ENCODE measurements around the gene CEP104.

Gene CEP104

DNA sequence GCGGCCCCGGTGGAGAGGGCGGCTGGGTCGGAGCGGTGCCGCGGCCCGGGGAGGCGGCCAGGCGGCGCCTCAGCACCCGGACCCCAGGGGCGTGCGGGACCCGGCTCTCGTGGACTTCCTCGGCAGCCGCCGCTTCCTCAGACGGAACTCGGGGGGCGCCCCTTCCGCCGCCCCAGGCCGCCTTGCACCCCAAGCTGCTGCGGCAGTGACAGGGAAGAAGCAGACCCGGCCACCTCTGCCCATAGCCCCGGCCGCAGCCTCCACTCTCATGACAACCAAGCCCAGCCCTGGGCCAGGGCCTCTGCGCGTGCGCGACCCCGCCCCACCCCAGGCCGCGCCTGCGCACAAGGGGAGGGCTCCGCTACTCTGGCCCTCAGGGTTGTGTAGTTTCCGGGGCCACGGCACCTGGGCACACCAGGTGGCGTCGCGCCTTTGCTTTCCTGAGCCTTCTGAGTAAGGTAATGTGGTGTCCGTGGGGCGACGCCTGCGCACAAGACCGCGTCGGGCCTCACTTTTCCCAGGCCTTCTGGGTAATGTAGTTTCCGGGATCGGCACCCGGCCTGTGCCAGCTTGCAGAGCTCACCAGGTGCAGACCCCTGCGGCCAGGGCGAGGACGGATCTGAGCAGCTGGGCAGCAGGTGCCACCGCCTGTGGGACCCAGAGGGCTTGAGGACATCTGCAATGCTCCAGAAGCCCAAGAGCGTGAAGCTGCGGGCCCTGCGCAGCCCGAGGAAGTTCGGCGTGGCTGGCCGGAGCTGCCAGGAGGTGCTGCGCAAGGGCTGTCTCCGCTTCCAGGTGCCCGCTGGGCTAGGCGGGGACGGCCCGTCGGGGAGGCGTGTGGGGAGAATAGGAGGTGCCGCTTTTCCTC is at the start of gene CEP104, which contains the start of gene DFFB:
Gene CEP104 (minus strand): TSS at position 289 of the 868 bp plus-strand sequence. CDS start 4,804 bp downstream, outside the sequence.
Gene DFFB (plus strand): TSS at position 554 of the 868 bp plus-strand sequence. CDS start 128 bp downstream, at position 682.
- peak; percentile 82 to 93 for DNase-seq

DNA sequence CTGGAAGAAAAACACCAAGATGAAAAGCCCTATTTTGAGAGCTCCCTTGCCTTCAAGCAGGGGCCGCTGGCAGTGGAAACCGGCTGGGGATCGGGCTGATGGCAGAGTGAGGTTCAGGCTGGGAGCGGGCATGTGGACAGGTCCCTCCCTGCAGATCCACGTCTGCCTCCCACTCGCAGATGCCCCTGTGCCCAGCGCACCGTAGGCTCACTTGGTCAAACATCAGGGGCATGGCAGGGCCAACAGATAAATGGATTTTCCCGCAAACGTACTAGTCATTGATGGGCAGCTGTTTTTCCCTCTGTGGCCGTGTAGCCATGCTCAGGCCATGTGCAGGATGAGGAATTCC is 49.6 kb upstream of the CEP104 start:
- no peak for DNase-seq

DNA sequence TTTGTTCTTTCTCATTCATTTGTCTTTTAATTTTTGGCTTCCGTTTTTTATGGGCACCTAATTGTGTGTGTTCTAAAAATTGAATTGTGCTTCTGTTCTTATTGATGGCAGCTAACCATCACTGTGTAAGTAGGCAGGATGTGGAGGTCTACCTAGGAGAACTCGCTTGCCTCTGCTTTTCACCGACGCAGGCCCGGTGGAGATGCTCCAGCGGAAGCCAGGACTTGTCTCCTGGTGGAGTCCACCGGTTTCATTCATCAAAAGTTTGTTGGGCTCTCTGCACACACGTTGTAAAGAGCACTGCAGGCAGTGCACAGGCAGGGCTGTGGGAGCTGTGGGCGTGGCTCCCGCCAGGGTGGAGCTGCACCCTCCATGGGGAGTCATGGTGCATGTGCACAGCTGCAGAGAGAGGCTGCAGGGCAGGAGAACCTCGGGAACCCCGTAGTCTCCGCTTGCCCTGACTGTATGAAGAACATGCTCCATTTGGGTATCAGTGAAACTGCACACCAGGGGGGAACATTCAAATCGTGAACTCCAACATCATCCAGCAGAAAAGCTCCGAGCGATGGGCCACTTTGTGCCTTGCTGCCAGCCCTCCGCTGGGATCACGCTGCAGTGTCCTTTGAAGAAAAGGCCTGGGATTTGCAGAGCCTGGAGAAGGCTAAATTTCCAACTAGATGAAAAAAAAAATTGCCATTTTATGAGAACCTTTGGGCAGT is 49.1 kb upstream of the CEP104 start:
- DNase-seq, result no peak

DNA sequence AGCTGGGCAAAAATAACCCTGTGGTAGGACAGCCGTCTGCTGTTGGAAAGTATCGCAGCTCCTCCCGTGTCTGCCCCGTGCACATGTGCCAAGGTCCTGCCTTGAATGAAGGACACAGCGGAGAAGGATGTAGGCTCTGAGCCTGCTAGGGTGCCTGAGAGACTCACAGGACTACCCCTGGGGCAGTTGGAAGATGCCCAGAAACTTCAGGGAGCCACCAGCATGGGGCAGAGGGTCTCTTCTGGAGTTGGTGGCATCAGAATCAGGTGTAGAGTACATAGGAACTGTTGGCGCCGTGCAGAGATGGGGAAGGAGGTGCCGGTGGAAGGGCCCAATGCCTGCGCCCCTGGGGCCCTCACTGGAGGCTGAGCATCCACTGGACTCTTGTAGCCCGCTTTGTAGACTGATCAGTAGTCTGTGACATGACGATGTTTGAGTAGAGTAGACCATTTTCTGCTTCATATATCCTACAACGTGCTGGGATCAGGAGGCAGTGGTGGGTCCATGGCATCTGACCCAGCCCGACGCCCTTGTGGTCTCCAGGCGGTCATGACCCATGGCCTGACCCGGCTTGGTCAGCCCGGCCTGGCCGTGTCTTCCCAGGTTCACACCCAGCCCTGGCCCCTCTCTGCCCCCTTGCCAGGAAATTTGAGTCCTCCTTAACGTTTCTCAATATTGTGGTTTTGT is 48.4 kb upstream of the CEP104 start:
- no peak for DNase-seq

DNA sequence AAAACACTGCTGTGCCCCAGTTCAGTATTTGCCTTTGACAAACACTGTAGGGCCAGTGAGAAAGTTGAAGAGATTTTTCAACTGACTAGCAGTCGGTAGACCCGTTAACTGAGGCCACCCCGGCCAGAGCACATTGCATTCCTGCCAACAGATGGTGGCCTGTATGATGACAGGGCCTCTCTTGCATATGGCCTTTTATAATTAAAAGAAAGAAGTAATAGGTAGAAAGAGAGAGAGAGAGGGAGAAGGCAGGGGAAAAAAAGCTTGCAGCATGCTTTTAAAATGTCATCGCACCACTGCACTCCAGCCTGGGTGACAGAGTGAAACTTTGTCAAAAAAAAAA is 47.8 kb upstream of the CEP104 start:
- no peak for DNase-seq

DNA sequence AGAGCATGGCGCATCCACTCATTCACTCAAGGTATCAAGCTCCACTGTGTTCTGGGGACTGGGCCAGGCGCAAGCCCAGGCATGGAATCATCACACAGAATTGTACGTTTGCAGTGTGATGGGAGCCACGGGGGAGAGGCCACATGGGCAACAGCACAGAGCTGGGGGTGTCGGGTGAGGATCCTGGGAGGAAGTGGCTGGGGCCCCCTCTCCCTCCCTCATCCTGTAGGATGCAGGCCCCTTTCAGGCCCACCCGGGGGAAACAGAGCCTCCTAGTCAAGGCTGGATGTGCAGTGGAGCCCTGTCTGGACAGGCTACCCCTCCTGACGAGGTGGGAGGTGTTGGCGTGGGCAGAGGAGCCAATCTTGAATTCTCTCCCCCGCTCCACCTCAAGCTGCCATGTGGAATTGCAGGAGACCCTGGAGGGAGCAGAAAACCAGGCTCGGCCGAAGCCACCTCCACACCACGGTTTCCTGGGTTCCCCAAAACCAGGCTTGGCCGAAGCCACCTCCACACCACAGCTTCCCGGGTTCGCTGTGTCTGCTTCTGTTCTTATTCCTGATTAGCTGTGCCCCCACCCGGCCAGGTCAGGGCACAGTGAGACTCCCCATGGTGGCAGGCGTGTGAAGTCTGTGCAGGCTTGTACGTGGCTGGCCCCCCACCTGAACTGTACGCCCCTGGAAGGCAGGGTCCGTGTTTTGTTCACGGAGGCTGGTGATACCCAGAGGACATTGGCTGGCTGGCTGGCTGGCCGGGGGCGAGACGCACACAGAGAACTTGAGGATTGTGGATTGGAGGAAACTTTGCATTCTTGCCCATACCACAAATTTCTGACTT is 47.2 kb upstream of the CEP104 start:
- DNase-seq, result no peak

DNA sequence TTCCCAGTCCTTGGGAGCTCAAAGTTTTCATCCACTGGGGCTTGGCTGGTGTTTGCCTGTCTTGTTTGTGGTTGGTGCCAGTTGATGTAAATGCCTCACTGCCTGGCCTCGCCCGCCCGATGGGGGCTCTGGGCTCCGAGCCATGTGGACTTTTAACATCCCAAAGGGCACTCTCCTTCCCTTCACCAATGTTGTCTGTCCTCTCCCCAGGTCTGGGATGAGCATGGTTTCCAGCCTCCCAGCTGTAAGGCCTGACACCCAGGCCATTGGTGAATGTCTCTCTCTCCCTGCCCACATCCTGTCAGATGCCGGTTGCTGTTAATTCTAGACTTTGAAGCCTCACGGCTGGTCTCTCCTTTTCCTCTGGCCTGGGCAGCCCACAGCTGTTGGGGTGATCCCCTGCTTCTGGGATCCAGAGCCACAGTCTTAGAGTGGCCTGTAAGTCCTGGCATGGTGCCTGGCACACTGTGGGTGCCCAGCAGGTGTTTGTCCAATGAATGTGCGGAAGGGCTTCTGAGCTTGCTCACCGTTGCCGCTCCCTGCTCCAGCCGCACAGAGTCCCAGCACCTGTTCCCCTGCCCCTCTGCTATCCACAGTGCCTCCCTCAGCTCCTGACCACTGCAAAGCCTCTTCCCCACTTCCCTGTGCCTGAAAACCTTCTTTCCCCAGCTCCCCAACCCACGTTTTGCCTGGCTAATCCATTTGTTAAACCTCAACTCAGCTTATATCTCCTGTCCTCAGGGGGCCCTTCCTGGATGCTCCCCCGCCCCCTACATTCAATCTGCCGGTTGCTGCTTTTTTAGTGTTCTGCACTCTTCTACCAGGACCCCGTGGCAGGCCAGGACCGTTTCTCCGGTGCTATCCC is 46.4 kb upstream of the CEP104 start:
- peak in 1 of 2 experiments; percentile 35 for DNase-seq

DNA sequence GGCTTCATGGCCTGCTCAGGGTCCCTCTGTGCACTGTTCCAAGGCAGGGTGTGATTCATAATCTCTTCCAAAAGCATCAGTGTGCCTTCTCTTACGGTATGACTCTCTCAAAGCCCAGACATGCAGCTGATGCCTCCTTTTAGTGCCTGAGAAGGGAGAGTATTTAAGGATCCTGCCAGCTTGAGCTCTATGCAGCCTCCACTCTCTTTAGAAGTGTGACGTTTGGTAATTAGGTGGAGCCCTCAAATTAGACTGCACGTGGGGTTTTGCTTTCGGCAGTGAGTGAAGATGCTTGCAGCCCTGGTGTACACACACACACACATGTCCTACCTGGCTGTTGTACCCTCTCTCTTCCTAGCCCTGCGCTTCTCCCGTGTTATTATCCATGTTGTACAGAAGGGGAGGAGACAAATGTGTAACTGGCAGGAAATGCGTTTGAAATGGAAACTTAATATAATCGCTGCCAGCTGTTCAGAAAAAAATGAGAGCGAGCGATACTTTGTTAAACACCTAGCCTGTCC is 45.6 kb upstream of the CEP104 start:
- DNase-seq, result no peak

DNA sequence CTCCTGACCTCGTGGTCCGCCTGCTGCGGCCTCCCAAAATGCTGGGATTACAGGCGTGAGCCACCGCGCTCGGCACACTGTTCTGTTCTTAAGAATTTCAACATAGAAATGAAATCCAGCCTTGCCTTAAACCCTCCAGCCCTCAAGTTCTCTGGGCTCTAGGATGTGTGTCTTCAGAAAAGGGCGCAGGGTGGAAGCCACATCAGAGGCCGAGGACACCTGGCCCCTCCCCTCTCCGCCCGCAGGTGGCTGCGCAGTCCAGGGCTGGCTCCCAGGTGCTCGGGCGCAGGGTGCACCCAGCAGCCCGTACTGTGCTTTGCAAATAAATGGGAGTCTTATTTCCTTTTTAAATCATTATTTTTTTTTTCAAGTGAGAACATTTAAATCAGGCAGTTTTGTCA is 45.1 kb upstream of the CEP104 start:
- no peak for DNase-seq

DNA sequence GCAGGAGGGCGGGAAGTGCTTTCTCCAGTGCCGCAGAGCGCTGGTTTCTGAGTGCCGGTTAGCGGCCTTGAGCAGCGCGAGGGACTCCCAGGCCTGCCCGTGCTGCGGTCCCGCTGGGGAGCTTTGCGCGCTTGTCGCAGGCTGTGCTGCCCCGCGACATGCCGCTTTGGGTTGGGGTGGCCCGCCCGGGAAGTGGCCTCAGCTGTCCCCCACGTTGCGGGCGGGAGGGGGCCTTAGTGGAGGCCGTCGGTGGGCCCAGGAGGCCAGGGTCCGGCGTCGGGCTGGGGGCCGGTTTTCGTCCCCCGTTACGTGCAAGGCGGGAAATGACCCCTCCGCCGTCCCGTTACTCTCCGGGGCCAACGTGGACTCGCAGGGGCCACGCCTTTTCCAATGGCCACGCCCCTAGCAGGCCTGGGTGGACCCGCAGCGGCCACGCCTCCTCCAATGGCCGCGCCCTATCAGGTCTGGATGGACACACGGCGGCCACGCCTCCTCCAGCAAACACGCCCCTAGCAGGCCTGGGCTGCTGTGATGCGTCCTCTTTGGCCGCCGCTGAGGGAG is 44.0 kb upstream of the CEP104 start:
- peak; percentile 87 to 98 for DNase-seq

DNA sequence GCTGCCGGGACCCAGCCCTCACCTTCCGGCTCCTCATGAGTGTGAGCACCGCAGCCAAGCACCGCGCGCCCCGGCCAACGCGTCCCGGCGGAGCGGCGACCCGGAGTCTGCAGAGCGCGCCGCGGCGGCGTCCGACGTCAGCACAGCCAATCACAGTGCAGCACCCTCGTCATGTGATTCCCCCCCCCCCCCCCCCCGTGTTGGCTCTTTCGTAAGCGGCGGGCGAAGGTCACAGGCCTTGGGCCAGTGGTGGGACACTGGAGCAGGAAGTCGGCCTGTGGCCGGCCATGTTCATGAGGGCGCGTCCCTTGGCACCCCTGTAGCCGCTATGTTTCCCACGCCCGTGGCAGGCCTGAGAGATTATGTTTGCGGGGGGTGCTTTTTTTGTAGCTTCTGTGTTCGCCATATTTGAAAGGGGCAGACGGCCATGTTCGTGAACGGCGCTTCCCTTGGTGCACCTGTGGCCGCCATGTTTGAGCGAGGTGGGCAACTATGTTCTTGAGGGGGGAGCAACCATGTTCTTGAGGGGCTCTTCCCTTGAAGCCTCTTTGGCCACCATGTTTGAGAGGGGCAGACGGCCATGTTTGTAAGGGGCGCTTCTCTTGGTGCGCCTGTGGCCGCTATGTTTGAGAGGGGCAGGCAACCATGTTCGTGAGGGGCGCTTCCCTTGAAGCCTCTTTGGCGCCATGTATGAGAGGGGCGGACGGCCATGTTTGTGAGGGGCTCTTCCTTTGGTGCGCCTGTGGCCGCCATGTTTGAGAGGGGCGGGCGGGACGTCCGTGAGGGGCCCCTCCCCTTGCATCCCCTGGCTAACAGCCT is 43.3 kb upstream of the CEP104 start, which contains the start of gene C1orf174:
Gene C1orf174 (minus strand): TSS at position 123 of the 819 bp plus-strand sequence. CDS start 86 bp downstream, at position 37.
- DNase-seq, result peak; percentile 99

DNA sequence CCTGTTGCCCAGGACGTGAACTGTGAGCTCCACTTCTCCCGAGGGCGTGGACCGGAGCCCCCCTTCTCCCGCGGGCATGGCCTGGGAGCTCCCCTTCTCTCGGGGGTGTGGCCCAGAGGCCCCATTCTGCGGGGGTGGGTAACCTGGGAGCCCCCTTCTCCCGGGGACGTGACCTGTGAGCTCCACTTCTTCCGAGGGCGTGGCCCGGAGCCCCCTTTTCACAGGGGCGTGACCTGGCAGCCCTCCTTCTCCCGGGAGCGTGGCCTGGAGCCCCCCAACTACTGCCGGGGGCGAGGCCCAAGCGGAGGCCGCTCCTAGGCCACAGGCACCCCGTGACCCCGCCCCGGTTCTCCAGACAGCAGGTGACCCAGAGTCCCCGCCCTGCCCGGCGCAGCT is 42.7 kb upstream of the CEP104 start:
- peak in 1 of 2 experiments; percentile 8 for DNase-seq

DNA sequence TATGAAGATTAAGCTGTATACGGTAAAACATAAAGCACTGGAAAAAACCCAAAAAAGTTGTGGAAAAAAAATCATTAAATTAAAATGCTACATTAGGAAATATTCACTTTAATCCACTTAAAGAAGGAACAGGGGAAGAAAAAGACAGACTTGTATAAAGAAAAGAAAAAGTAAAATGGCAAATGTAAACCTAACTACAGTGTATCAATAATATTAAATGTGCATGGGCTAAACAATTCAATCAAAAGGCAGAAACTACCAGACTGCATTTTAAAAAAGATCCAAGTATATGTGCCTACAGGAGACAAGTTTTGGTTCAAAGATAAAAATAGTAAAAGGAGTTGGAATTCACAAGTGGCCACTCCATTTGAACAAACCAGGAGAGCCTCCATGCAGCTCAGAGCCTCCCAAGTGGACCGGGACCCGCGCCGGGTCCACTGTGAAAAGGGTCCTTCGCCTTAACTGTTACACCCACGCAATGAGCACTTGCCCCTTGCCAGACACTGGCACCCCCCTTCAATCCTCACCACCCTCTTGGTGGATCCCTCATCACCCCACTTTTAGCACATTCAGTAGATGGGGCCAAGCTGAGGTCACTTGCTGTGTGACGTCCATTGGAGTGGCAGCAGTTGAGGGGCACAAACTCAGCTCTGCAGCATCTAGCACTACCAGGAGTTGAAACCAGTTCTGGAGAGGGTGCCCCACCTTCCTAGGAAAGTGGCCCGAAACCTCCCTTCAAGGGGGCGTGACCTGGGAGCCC is 42.2 kb upstream of the CEP104 start:
- DNase-seq, result no peak

DNA sequence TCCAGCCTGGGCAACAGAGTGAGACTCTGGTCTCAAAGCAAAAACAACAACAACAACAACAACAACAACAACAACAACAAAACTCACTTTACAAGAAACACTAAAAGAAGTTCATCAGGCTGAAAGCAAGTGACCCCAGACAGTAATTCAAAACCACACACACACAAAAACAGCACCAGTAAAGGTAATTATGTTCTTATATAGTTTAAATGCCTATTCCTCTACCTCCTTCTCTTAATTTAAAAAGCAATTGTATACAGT is 41.4 kb upstream of the CEP104 start:
- DNase-seq, result no peak

DNA sequence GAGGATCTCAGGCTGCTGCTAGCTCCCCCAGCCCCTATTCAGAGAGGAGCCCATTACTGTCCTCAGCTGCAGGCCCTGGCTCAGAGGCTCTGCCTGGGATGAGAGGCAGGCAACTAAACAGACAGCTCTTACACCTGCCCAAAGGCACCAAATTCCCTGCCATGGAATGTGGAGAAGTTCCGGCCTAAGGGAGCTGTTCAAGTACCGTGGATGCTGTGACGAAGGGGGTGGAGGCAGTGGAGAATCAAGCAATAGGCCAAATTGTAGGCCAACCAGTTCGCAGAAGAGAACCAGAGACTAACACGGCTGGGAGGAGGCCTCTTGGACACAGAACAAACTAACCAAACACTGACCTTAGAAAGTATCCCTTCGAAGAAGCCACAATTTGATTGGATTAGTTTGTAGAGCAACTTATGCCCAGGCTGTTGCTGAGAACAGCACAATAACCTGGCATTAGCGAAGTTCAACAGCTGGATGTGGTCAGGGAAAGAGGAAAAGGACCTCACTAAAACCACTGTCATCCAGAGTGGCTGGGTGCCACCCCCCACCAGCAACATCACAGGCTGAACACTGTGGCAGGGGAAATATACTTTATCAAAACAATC is 39.5 kb upstream of the CEP104 start:
- no peak for DNase-seq

DNA sequence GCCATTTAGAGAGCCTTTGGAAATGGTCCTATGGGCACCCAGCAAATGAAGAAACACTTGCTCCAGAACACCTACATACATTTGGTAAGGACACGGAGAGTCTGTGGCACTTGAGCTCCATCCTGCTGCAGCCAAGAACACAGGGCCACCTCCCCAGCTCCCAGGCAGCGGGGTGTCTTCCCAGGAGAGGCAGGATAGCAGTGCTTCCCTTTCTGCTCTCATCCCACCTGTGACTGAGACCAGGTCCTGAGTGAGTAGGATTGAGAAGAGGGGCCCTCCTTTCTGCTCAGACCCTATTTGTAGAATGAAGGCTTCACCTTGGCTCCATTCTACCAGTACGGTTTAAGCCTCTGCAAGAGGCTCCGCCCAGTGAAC is 38.9 kb upstream of the CEP104 start:
- DNase-seq, result no peak

DNA sequence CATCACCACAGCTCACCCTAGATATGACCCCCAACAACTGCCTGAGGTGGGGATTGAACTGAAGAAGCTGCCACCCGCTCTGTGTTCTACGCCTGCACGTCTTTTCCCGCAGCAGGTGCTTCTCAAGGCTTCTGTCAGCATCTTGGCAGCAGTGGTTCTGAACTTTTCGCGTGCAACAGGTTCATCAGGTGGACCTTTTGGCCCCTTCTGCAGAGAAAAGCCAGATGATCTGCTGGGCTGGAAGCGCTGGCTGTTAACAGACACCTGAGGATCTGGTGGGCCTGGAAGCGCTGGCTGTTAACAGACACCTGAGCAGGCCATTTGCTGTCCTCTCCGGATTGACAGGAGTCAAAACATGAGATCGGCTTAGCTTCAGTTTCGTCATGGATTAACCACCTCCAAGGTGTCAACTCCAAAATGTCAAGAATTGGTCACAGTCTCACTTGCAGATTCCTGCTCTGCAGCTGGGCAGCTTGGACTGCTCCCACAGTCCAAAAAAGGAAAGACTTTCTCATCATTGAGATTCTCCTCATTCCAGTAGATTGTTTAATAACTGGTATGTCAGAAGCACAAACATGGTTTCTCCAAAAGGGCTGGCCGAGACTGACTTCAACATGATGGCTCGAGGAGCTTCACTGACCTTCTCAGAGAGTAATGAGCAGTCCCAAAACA is 38.4 kb upstream of the CEP104 start:
- no peak for DNase-seq

DNA sequence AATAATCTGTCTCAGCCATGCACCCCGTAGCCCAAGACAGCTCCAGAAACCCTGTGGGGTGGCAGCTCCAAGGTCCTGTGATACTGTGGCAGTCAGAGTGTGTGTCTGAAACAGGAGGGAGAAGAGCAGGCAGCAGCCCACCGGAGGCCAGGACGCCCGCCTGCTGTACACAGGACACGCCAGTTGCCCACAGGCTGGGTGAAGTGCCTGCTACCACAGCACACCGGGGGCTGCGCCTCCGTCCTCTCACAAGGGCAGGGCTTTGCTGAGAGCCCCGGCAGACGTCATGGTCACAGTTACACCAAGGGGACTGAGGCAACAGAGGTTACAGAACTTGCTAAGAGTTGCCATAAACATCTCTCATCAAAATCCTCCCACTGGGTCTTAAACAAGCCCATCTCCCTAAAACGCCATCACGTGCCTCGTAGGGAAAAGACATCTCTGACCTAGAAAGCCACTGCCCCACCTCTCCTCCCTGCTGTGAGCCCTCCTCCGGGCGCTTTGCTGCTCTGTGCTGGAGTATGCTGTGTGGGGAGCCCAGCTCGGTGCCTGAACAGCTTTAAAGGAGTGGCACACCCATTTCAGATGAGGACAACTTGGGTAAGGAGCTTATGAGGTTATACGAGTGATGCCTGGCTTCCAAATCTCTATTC is 37.7 kb upstream of the CEP104 start:
- no peak for DNase-seq
